Smooth muscle cell (in vitro differentiated cells): Measurements from ENCODE around the gene KREMEN1. TPM values are rescaled to one million over a fixed set of nuclear protein-coding genes. Genes with fewer than 3 reads are reported as not detected.

Experiments
- DNase-seq: peaks from one replicate; lab custom pipeline; 2025; ENCODE audit not compliant: unreplicated experiment; lab: John Stamatoyannopoulos, UW
- H2AFZ ChIP-seq: fragments of 200-600 bp; sonication (generic); 2 replicates; pipeline ENCODE4 v1.6.0; 2016; ENCODE audit warnings: antibody characterized with exemption, low read depth, mild to moderate bottlenecking
- H3F3A ChIP-seq: fragments of 200-600 bp; sonication (generic); 2 replicates; pipeline ENCODE4 v1.6.0; 2017; ENCODE audit warnings: antibody characterized with exemption, low read depth
- H3K27ac ChIP-seq: fragments of 200-600 bp; sonication (generic); 2 replicates; pipeline ENCODE4 v1.5.1; 2016; ENCODE audit warnings: low read depth, mild to moderate bottlenecking
- H3K27me3 ChIP-seq: fragments of 200-600 bp; sonication (generic); 2 replicates; pipeline ENCODE4 v1.6.1; 2016; ENCODE audit warnings: low read depth, mild to moderate bottlenecking
- H3K36me3 ChIP-seq: fragments of 200-600 bp; sonication (generic); 2 replicates; pipeline ENCODE4 v1.5.1; 2016; ENCODE audit warnings: low read depth
- H3K4me1 ChIP-seq: fragments of 200-600 bp; sonication (generic); 2 replicates; pipeline ENCODE4 v1.5.1; 2016; ENCODE audit warnings: low read depth
- H3K4me2 ChIP-seq: fragments of 200-600 bp; sonication (generic); 2 replicates; pipeline ENCODE4 v1.6.0; 2016; ENCODE audit warnings: mild to moderate bottlenecking
- H3K4me3 ChIP-seq: fragments of 200-600 bp; sonication (generic); 2 replicates; pipeline ENCODE4 v1.5.1; 2016; ENCODE audit warnings: mild to moderate bottlenecking
- H3K79me2 ChIP-seq: fragments of 200-600 bp; sonication (generic); 2 replicates; pipeline ENCODE4 v1.6.0; 2016; ENCODE audit warnings: low read depth, mild to moderate bottlenecking
- H3K9ac ChIP-seq: fragments of 200-600 bp; sonication (generic); 2 replicates; pipeline ENCODE4 v1.6.0; 2016; ENCODE audit warnings: low read depth
- H3K9me3 ChIP-seq: fragments of 200-600 bp; sonication (generic); replicated peaks from 2 replicates; pipeline ENCODE4 v1.5.1; 2016; ENCODE audit warnings: low read depth
- H4K20me1 ChIP-seq: fragments of 200-600 bp; sonication (generic); 2 replicates; pipeline ENCODE4 v1.6.0; 2016; ENCODE audit warnings: low read depth
- WGBS: methylation state at CpG from one replicate; pipeline ENCODE4 v1.1.7; 2016; ENCODE audit warnings: low lambda C conversion rate; 5-methylcytosine and 5-hydroxymethylcytosine counted together
- polyA plus RNA-seq: library from polyadenylated mRNA; unstranded; fragments of >200 nt; fragmentation: Nextera tagmentation; extraction: Ambion mirVana; gene quantifications from 2 replicates; pipeline ENCODE4 v1.2.1, GENCODE V29; 2016
- total RNA-seq: library from RNA; depleted of rRNA; stranded (reverse); fragments of >200 nt; gene quantifications from 2 replicates; pipeline ENCODE4 v1.2.3, GENCODE V29; 2014
- TF ChIP-seq, protein P1 (sequence below): fragments of 200-600 bp; sonication (generic); IDR thresholded peaks from 2 replicates; pipeline ENCODE4 v1.5.1; 2017; ENCODE audit warnings: borderline replicate concordance, mild to moderate bottlenecking, antibody characterized with exemption; ENCODE audit not compliant: insufficient read depth, poor library complexity, severe bottlenecking

The KREMEN1 gene
- total and polyA plus RNA-seq, 2 experiments from 2014 or later = 6.0 to 6.8 TPM

GRCh38 chr22:29055192-29055830 lies 17.5 kb upstream of the KREMEN1 start:
- no peak overlapping the region for H3K4me2 ChIP-seq
- no peaks in the 10 kb centered on the region for H3K27me3 ChIP-seq
- no peak for DNase-seq
- no peaks in the 10 kb centered on the region for H3K9me3 ChIP-seq
- H3K4me3 ChIP-seq = no peak overlapping the region
- H3K27ac ChIP-seq = no peak overlapping the region
- TF ChIP-seq, protein P1, sequence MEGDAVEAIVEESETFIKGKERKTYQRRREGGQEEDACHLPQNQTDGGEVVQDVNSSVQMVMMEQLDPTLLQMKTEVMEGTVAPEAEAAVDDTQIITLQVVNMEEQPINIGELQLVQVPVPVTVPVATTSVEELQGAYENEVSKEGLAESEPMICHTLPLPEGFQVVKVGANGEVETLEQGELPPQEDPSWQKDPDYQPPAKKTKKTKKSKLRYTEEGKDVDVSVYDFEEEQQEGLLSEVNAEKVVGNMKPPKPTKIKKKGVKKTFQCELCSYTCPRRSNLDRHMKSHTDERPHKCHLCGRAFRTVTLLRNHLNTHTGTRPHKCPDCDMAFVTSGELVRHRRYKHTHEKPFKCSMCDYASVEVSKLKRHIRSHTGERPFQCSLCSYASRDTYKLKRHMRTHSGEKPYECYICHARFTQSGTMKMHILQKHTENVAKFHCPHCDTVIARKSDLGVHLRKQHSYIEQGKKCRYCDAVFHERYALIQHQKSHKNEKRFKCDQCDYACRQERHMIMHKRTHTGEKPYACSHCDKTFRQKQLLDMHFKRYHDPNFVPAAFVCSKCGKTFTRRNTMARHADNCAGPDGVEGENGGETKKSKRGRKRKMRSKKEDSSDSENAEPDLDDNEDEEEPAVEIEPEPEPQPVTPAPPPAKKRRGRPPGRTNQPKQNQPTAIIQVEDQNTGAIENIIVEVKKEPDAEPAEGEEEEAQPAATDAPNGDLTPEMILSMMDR = no peak
- no peaks in the 10 kb centered on the region for H3K36me3 ChIP-seq
- no peak overlapping the region for H2AFZ ChIP-seq
- no peak overlapping the region for H3K9ac ChIP-seq
- no peaks in the 10 kb centered on the region for H3F3A ChIP-seq
- H3K4me1 ChIP-seq = peaks cover 5% of the 10 kb centered on the region
- WGBS = 88% methylated on average over 14 of the region's 14 CpGs
- no peaks in the 10 kb centered on the region for H3K79me2 ChIP-seq
- H4K20me1 ChIP-seq = no peaks in the 10 kb centered on the region

DNA sequence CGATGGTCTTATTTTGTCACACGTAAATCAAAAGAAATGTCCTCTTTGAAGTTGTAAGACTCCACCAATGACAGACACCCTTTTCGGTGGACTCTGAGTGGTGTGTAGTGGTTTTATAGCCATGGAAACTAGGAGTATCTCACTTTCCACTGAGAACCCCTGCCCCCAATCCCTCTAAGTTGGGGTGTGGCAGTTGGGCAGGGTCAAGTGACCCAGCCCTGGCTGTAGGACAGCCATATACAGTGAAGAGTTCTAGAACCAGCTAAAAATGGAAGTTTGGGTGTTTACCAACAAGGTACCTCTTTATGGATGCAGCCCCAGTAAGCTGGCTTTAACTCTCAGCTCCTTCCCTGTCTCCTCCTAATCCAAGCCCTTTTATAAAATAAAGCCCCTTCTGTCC lies 16.4 kb upstream of the KREMEN1 start:
- Histone ChIP-seq H3K4me3 (no peak overlapping the region), H3K9me3 (no peaks in the 10 kb centered on the region), H4K20me1 (no peaks in the 10 kb centered on the region), H3K27me3 (no peaks in the 10 kb centered on the region), H3K9ac (no peak overlapping the region), H3K36me3 (no peaks in the 10 kb centered on the region), H3F3A (no peaks in the 10 kb centered on the region), H3K27ac (no peak overlapping the region), H3K79me2 (no peaks in the 10 kb centered on the region), H2AFZ (no peak overlapping the region), H3K4me1 (peaks cover 5% of the 10 kb centered on the region), H3K4me2 (no peak overlapping the region)
- no peak for DNase-seq
- TF ChIP-seq, protein P1 = no peak
- 94% methylated on average over 3 of the region's 3 CpGs for WGBS

DNA sequence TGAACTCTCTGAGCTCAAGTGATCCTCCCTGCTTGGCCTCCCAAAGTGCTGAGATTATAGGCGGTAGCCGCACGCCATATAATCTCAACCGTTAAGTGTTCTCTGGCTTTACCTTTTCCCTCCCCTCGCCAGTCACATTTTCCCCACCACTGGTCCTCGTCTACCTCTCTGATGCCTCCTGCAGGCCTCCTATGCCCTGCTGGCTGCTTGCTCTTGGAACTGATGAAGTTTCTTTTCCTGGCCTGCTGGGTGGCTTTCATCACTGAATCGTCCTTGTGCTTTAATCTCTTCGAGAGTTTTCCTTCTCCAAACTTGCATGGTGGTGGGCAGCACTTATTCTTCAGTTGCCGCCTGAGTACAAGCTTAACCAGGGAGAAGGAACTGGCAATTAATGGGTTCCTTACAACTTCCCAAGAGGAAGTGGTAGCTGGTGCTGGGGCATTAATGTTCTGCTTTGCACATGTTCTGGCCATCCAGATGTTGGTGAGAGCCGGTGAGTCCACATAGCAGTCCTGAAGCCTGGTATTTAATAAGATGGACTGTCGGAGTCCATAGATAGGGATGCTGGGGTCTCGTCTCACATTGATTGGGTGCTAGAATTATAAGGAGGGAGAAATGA lies 12.5 kb upstream of the KREMEN1 start:
- TF ChIP-seq, protein P1 = no peak
- DNase-seq = no peak
- no peak overlapping the region for H3K4me2 ChIP-seq
- H3K9me3 ChIP-seq = no peaks in the 10 kb centered on the region
- no peaks in the 10 kb centered on the region for H3K79me2 ChIP-seq
- H4K20me1 ChIP-seq = no peaks in the 10 kb centered on the region
- no peak overlapping the region for H2AFZ ChIP-seq
- 90% methylated on average over 12 of the region's 12 CpGs for WGBS
- H3K4me1 ChIP-seq = peaks cover 4% of the 10 kb centered on the region
- H3K4me3 ChIP-seq = no peak overlapping the region
- H3K27ac ChIP-seq = no peak overlapping the region
- H3K9ac ChIP-seq = no peak overlapping the region
- H3K36me3 ChIP-seq = no peaks in the 10 kb centered on the region
- H3K27me3 ChIP-seq = no peaks in the 10 kb centered on the region
- no peaks in the 10 kb centered on the region for H3F3A ChIP-seq

- Histone ChIP-seq H3F3A (no peaks in the 10 kb centered on the region), H3K27ac (no peak overlapping the region), H3K9me3 (no peaks in the 10 kb centered on the region), H3K4me2 (no peak overlapping the region), H3K27me3 (no peaks in the 10 kb centered on the region), H4K20me1 (no peaks in the 10 kb centered on the region), H2AFZ (no peak overlapping the region), H3K9ac (no peak overlapping the region), H3K4me1 (no peaks in the 10 kb centered on the region), H3K4me3 (no peak overlapping the region), H3K79me2 (no peaks in the 10 kb centered on the region), H3K36me3 (no peaks in the 10 kb centered on the region)
- 92% methylated on average over 7 of the region's 7 CpGs for WGBS
- DNase-seq = no peak
- TF ChIP-seq, protein P1 = no peak
Measured at GRCh38 chr22:29060931-29061330, 11.9 kb upstream of the KREMEN1 start.
